Activated CD4-positive, alpha-beta T cell treated with anti-CD3 and anti-CD28 coated beads, Interleukin-2, amount 10 ng/mL, durations not matched to agents 24 days and 14 days (primary cell): ENCODE results near the gene NOS1AP. TPM values are rescaled to one million over a fixed set of nuclear protein-coding genes. Genes with fewer than 3 reads are reported as not detected.
"Not testable (repeated sequence)": the region's sequence is repeated elsewhere in the genome, so short reads cannot be mapped to it uniquely, and the experiment has no call there.

ENCODE experiments used
- DNase-seq: peaks from one replicate; pipeline ENCODE4 v3.0.0; 2022
- H3K27ac Mint-ChIP-seq: one replicate; pipeline ENCODE4 v1.8.0; 2022; ENCODE audit warnings: mild to moderate bottlenecking, mixed read lengths
- H3K27me3 Mint-ChIP-seq: one replicate; pipeline ENCODE4 v1.8.0; 2022; ENCODE audit warnings: mixed read lengths
- H3K36me3 Mint-ChIP-seq: one replicate; pipeline ENCODE4 v1.8.0; 2022; ENCODE audit warnings: low read depth, mild to moderate bottlenecking, mixed read lengths
- H3K4me1 Mint-ChIP-seq: one replicate; pipeline ENCODE4 v1.8.0; 2021; ENCODE audit warnings: mixed read lengths
- H3K4me3 Mint-ChIP-seq: one replicate; pipeline ENCODE4 v1.8.0; 2022; ENCODE audit warnings: mild to moderate bottlenecking, moderate library complexity, mixed read lengths
- H3K9me3 Mint-ChIP-seq: one replicate; pipeline ENCODE4 v1.8.0; 2021; ENCODE audit warnings: mixed read lengths
- intact Hi-C: fragments of 100-400 bp; cut with micrococcal nuclease; formaldehyde crosslinking; loops from one replicate; pipeline ENCODE4 v1.15.1; 2023
- total RNA-seq: library from RNA; stranded (reverse); gene quantifications from 2 replicates; pipeline ENCODE4 v1.2.3, GENCODE V29; 2022

NOS1AP gene
- total RNA-seq, 1 donor from 2014 or later = not detected

GRCh38 chr1:162333991-162334390, 264.5 kb downstream of the NOS1AP start:
- H3K27me3 Mint-ChIP-seq = peaks cover 10% of the 10 kb centered on the region
- no peak overlapping the region for H3K27ac Mint-ChIP-seq
- no peaks in the 10 kb centered on the region for H3K9me3 Mint-ChIP-seq
- no peak for DNase-seq
- no peaks in the 10 kb centered on the region for H3K36me3 Mint-ChIP-seq
- H3K4me1 Mint-ChIP-seq = no peaks in the 10 kb centered on the region
- intact Hi-C loops = no loop called here
- H3K4me3 Mint-ChIP-seq = no peak overlapping the region

GRCh38 chr1:162335126-162335525, 265.6 kb downstream of the NOS1AP start:
- no peaks in the 10 kb centered on the region for H3K4me1 Mint-ChIP-seq
- intact Hi-C loops = no loop called here
- no peak overlapping the region for H3K4me3 Mint-ChIP-seq
- no peak for DNase-seq
- H3K27me3 Mint-ChIP-seq = peaks cover 13% of the 10 kb centered on the region
- no peaks in the 10 kb centered on the region for H3K36me3 Mint-ChIP-seq
- H3K27ac Mint-ChIP-seq = no peak overlapping the region
- no peaks in the 10 kb centered on the region for H3K9me3 Mint-ChIP-seq

- Mint-ChIP-seq H3K4me3 (no peak overlapping the region), H3K9me3 (no peaks in the 10 kb centered on the region), H3K27me3 (peaks cover 8% of the 10 kb centered on the region), H3K27ac (no peak overlapping the region), H3K36me3 (no peaks in the 10 kb centered on the region), H3K4me1 (no peaks in the 10 kb centered on the region)
- DNase-seq = no peak
- intact Hi-C loops = no loop called here
These were observed 267.3 kb downstream of the NOS1AP start for GRCh38 chr1:162336621-162337285.

GRCh38 chr1:162342452-162342983, 273.0 kb downstream of the NOS1AP start:
- Mint-ChIP-seq H3K4me1 (no peaks in the 10 kb centered on the region), H3K27ac (no peak overlapping the region), H3K9me3 (no peaks in the 10 kb centered on the region), H3K36me3 (no peaks in the 10 kb centered on the region), H3K27me3 (peaks cover 11% of the 10 kb centered on the region), H3K4me3 (no peak overlapping the region)
- DNase-seq = no peak
- intact Hi-C loops = no loop called here

- DNase-seq = no peak
- intact Hi-C loops = no loop called here
- Mint-ChIP-seq H3K9me3 (no peaks in the 10 kb centered on the region), H3K4me1 (no peaks in the 10 kb centered on the region), H3K4me3 (no peak overlapping the region), H3K27ac (no peak overlapping the region), H3K36me3 (no peaks in the 10 kb centered on the region), H3K27me3 (peaks cover 9% of the 10 kb centered on the region)
These were observed 274.0 kb downstream of the NOS1AP start for GRCh38 chr1:162343470-162343869.

GRCh38 chr1:162347281-162347680, 277.8 kb downstream of the NOS1AP start:
- Mint-ChIP-seq H3K27me3 (peaks cover 11% of the 10 kb centered on the region), H3K4me1 (no peaks in the 10 kb centered on the region), H3K9me3 (no peaks in the 10 kb centered on the region), H3K4me3 (no peak overlapping the region), H3K36me3 (no peaks in the 10 kb centered on the region), H3K27ac (no peak overlapping the region)
- intact Hi-C loops = no loop called here
- DNase-seq = no peak

GRCh38 chr1:162349635-162350330, 280.3 kb downstream of the NOS1AP start:
- peaks cover 7% of the 10 kb centered on the region for H3K27me3 Mint-ChIP-seq
- no peak overlapping the region for H3K4me3 Mint-ChIP-seq
- no peak for DNase-seq
- no peaks in the 10 kb centered on the region for H3K4me1 Mint-ChIP-seq
- intact Hi-C loops = no loop called here
- H3K27ac Mint-ChIP-seq = no peak overlapping the region
- H3K36me3 Mint-ChIP-seq = no peaks in the 10 kb centered on the region
- H3K9me3 Mint-ChIP-seq = no peaks in the 10 kb centered on the region

GRCh38 chr1:162351246-162351842, 281.9 kb downstream of the NOS1AP start:
- no peak overlapping the region for H3K27ac Mint-ChIP-seq
- no peaks in the 10 kb centered on the region for H3K36me3 Mint-ChIP-seq
- no peaks in the 10 kb centered on the region for H3K4me1 Mint-ChIP-seq
- peaks cover 7% of the 10 kb centered on the region for H3K27me3 Mint-ChIP-seq
- intact Hi-C loops = no loop called here
- H3K9me3 Mint-ChIP-seq = no peaks in the 10 kb centered on the region
- H3K4me3 Mint-ChIP-seq = no peak overlapping the region
- DNase-seq = no peak

- H3K36me3 Mint-ChIP-seq, DNase-seq, intact Hi-C loops, H3K27me3 Mint-ChIP-seq, H3K9me3 Mint-ChIP-seq, H3K4me1 Mint-ChIP-seq, H3K27ac Mint-ChIP-seq, H3K4me3 Mint-ChIP-seq: not testable (repeated sequence)
These were observed 282.4 kb downstream of the NOS1AP start for GRCh38 chr1:162351874-162352273.

- H3K36me3 Mint-ChIP-seq = no peaks in the 10 kb centered on the region
- peaks cover 7% of the 10 kb centered on the region for H3K27me3 Mint-ChIP-seq
- intact Hi-C loops = no loop called here
- no peak overlapping the region for H3K4me3 Mint-ChIP-seq
- DNase-seq = no peak
- H3K9me3 Mint-ChIP-seq = no peaks in the 10 kb centered on the region
- H3K27ac Mint-ChIP-seq = no peak overlapping the region
- H3K4me1 Mint-ChIP-seq = no peaks in the 10 kb centered on the region
These were observed 283.6 kb downstream of the NOS1AP start for GRCh38 chr1:162353078-162353477.

GRCh38 chr1:162353702-162354101, 284.2 kb downstream of the NOS1AP start:
- intact Hi-C loops = no loop called here
- peaks cover 7% of the 10 kb centered on the region for H3K27me3 Mint-ChIP-seq
- no peak overlapping the region for H3K27ac Mint-ChIP-seq
- no peaks in the 10 kb centered on the region for H3K9me3 Mint-ChIP-seq
- H3K36me3 Mint-ChIP-seq = no peaks in the 10 kb centered on the region
- no peaks in the 10 kb centered on the region for H3K4me1 Mint-ChIP-seq
- no peak for DNase-seq
- H3K4me3 Mint-ChIP-seq = no peak overlapping the region

- Mint-ChIP-seq H3K4me3 (no peak overlapping the region), H3K4me1 (no peaks in the 10 kb centered on the region), H3K9me3 (no peaks in the 10 kb centered on the region), H3K27me3 (no peaks in the 10 kb centered on the region), H3K27ac (no peak overlapping the region), H3K36me3 (no peaks in the 10 kb centered on the region)
- intact Hi-C loops = no loop called here
- DNase-seq = no peak
These were observed 288.3 kb downstream of the NOS1AP start for GRCh38 chr1:162357681-162358266.

GRCh38 chr1:162358928-162359327, 289.4 kb downstream of the NOS1AP start:
- Mint-ChIP-seq H3K27me3 (no peaks in the 10 kb centered on the region), H3K36me3 (no peaks in the 10 kb centered on the region), H3K4me3 (no peak overlapping the region), H3K4me1 (no peaks in the 10 kb centered on the region), H3K9me3 (no peaks in the 10 kb centered on the region), H3K27ac (no peak overlapping the region)
- intact Hi-C loops = no loop called here
- DNase-seq = no peak
